ENCODE measurements around the gene MBIP.

MBIP gene

DNA sequence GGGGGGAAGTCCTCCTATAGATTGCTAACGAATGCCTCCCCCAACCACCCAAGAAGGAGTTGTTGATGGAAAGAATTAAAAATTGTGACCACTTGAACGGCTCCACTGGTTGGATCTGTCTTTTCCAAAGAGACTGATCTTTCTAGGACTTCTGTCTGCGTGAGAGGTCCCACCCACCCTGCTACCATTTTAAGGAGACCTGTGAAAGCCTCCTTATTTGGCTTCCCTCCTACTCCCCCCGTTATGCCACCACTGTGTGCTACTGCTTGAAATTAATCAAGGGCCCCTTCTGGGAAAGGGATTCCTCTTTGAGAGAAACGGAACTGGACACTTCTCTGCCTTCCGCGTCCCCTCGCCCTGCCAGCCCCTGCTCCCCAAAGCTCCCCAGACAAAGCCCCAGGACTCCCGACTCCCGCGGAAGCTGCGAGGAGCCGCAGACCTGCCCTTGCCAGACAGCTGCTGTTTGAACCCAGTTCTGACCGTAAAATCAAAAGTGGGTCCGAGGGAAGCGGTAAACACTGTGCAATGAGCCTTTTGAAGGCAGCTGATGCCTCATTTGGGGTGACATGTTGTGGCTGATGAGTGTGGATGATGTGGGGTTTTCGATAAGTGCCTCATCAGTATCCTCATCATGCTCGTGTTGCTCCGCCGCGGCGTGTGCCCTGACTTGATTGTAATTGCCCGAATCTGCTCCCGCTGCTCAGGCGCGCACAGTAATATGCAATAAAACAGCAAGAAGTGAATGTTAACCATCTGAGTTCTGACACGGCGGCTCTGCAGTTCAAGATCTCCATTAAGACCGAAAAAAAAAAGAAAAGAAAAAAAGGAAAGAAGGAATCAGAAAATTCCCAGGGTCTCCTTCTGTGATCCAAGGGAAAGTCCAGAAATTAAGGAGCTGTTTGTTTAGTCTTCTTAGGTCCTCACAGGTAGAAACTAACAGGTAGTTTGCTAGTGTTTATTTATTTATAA, 48.2 kb downstream of the MBIP start:
- H3K4me3 ChIP-seq (ENCODE audit: insufficient read depth, low read length, poor library complexity, severe bottlenecking), result no peak overlapping the region
- H3K36me3 ChIP-seq (ENCODE audit: low read length), result no peaks in the 10 kb centered on the region
- no peaks in the 10 kb centered on the region for H4K20me1 ChIP-seq (ENCODE audit: low read depth, low read length)
- no peaks in the 10 kb centered on the region for H3K79me2 ChIP-seq (ENCODE audit: insufficient read depth, low read length)
- H2AFZ ChIP-seq (ENCODE audit: low read depth, low read length, severe bottlenecking), result no peak overlapping the region
- no peak overlapping the region for H3K9ac ChIP-seq (ENCODE audit: low read length)
- H3K9me3 ChIP-seq (ENCODE audit: insufficient read depth, low read length), result no peaks in the 10 kb centered on the region
- H3K27ac ChIP-seq (ENCODE audit: low read depth, low read length), result no peak overlapping the region
- H3K9me2 ChIP-seq (replicated peaks; ENCODE audit: insufficient read depth, low read length), result no peaks in the 10 kb centered on the region
- TF ChIP-seq EZH2phosphoT487 (conservative IDR thresholded peaks at IDR 0.05; ENCODE audit: low read length), result no peak
- TF ChIP-seq, protein P1, sequence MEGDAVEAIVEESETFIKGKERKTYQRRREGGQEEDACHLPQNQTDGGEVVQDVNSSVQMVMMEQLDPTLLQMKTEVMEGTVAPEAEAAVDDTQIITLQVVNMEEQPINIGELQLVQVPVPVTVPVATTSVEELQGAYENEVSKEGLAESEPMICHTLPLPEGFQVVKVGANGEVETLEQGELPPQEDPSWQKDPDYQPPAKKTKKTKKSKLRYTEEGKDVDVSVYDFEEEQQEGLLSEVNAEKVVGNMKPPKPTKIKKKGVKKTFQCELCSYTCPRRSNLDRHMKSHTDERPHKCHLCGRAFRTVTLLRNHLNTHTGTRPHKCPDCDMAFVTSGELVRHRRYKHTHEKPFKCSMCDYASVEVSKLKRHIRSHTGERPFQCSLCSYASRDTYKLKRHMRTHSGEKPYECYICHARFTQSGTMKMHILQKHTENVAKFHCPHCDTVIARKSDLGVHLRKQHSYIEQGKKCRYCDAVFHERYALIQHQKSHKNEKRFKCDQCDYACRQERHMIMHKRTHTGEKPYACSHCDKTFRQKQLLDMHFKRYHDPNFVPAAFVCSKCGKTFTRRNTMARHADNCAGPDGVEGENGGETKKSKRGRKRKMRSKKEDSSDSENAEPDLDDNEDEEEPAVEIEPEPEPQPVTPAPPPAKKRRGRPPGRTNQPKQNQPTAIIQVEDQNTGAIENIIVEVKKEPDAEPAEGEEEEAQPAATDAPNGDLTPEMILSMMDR (IDR thresholded peaks at IDR 0.05; ENCODE audit: insufficient read depth, low read length, poor library complexity, severe bottlenecking), result no peak
- no peak overlapping the region for H3K4me2 ChIP-seq (ENCODE audit: low read depth, low read length, poor library complexity, severe bottlenecking)
- no peaks in the 10 kb centered on the region for H3K27me3 ChIP-seq (ENCODE audit: low read length)
- H3F3A ChIP-seq (ENCODE audit: insufficient read depth), result no peaks in the 10 kb centered on the region

DNA sequence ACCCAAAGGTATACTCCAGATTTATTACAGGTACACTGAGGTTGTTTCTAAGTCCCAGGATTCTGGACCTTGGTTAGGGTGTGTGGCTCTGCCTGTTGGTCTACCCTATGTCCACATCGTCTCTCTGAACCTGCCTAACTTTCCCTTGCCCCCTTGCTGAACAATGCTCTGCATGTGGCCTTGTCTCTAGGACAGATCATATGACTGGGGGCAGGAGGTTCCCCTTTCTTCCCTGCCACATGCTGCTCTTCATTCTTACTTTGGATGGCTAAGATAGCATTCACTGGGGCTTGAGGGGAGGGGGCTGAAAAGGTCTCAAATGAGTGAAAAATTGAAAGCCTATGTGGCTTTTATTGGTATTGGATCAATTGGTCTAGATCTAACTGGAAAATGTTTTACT, 49.2 kb downstream of the MBIP start:
- Histone ChIP-seq H3K9me2 (replicated peaks; ENCODE audit: insufficient read depth, low read length) (no peaks in the 10 kb centered on the region), H3K9me3 (ENCODE audit: insufficient read depth, low read length) (no peaks in the 10 kb centered on the region), H4K20me1 (ENCODE audit: low read depth, low read length) (no peaks in the 10 kb centered on the region), H3K79me2 (ENCODE audit: insufficient read depth, low read length) (no peaks in the 10 kb centered on the region), H3K4me3 (ENCODE audit: insufficient read depth, low read length, poor library complexity, severe bottlenecking) (no peak overlapping the region), H3K27me3 (ENCODE audit: low read length) (no peaks in the 10 kb centered on the region), H3K36me3 (ENCODE audit: low read length) (no peaks in the 10 kb centered on the region), H3K27ac (ENCODE audit: low read depth, low read length) (no peak overlapping the region), H3F3A (ENCODE audit: insufficient read depth) (no peaks in the 10 kb centered on the region), H2AFZ (ENCODE audit: low read depth, low read length, severe bottlenecking) (no peak overlapping the region), H3K9ac (ENCODE audit: low read length) (no peak overlapping the region), H3K4me2 (ENCODE audit: low read depth, low read length, poor library complexity, severe bottlenecking) (no peak overlapping the region)
- TF ChIP-seq EZH2phosphoT487 (conservative IDR thresholded peaks at IDR 0.05; ENCODE audit: low read length), result no peak
- TF ChIP-seq, protein P1 (IDR thresholded peaks at IDR 0.05; ENCODE audit: insufficient read depth, low read length, poor library complexity, severe bottlenecking), result no peak

DNA sequence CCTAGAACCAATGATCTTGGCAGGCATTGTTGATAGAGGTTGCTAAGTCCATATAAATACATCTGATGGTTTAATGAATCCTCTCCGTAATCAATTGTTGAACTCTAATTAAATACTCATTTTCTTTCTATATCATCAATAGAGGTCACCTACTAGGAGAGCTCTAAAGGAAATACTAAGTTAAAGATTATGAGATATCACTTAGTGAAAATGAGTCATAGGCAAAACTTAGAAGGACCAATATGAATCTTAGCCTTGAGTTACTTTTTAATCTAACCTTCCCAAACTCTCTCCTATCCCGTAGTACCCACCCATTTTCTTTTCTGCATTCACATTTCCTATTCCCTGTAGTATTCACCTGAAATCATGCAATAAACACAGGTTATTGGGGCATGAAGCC, 50.2 kb downstream of the MBIP start:
- no peaks in the 10 kb centered on the region for H3K36me3 ChIP-seq (ENCODE audit: low read length)
- H3K9ac ChIP-seq (ENCODE audit: low read length), result no peak overlapping the region
- H3K4me2 ChIP-seq (ENCODE audit: low read depth, low read length, poor library complexity, severe bottlenecking), result no peak overlapping the region
- H3K27ac ChIP-seq (ENCODE audit: low read depth, low read length), result no peak overlapping the region
- no peak overlapping the region for H3K4me3 ChIP-seq (ENCODE audit: insufficient read depth, low read length, poor library complexity, severe bottlenecking)
- H3K27me3 ChIP-seq (ENCODE audit: low read length), result no peaks in the 10 kb centered on the region
- no peak for TF ChIP-seq EZH2phosphoT487 (conservative IDR thresholded peaks at IDR 0.05; ENCODE audit: low read length)
- TF ChIP-seq, protein P1 (IDR thresholded peaks at IDR 0.05; ENCODE audit: insufficient read depth, low read length, poor library complexity, severe bottlenecking), result no peak
- H4K20me1 ChIP-seq (ENCODE audit: low read depth, low read length), result no peaks in the 10 kb centered on the region
- H3F3A ChIP-seq (ENCODE audit: insufficient read depth), result no peaks in the 10 kb centered on the region
- H3K9me3 ChIP-seq (ENCODE audit: insufficient read depth, low read length), result no peaks in the 10 kb centered on the region
- no peak overlapping the region for H2AFZ ChIP-seq (ENCODE audit: low read depth, low read length, severe bottlenecking)
- H3K9me2 ChIP-seq (replicated peaks; ENCODE audit: insufficient read depth, low read length), result no peaks in the 10 kb centered on the region
- H3K79me2 ChIP-seq (ENCODE audit: insufficient read depth, low read length), result no peaks in the 10 kb centered on the region

Data from SU-DHL-6 (cell line).